D721Med (cell line): Measurements from ENCODE around the gene PRKG1.

ENCODE experiments used
- DNase-seq: peaks from one replicate; pipeline ENCODE4 v3.0.0; 2011; ENCODE audit warnings: low spot score; ENCODE audit not compliant: insufficient read length
- FAIRE-seq: peaks from 2 replicates; lab custom pipeline; 2011; peaks lifted over from hg19 to GRCh38; lab: Jason Lieb, UNC
- CTCF ChIP-seq: IDR thresholded peaks from 2 replicates; pipeline ENCODE4 v1.5.1; 2012; ENCODE audit warnings: mild to moderate bottlenecking, control low read depth; ENCODE audit not compliant: insufficient read depth; ENCODE audit errors: missing control alignments

PRKG1 gene

DNA sequence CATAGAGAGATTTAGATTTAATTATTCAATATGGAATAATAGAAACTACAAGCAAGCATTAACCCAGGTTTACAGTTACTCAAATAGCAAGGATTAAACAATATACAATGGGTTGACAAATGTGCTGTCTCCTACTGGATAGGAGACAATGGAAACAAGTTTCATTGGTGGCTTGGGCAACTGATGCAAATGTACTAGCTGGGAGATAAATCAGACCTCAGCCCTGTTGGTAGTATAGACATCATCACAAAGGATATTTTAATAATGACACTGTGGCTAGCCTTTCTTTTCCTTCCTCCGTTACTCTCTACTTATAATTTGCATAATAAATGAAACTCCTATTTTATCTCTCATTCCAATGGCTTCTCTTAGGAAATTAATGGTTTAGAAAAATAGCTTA lies 1143.2 kb downstream of the PRKG1 start:
- FAIRE-seq (no peak), DNase-seq (no peak)
- TF ChIP-seq CTCF, result no peak

DNA sequence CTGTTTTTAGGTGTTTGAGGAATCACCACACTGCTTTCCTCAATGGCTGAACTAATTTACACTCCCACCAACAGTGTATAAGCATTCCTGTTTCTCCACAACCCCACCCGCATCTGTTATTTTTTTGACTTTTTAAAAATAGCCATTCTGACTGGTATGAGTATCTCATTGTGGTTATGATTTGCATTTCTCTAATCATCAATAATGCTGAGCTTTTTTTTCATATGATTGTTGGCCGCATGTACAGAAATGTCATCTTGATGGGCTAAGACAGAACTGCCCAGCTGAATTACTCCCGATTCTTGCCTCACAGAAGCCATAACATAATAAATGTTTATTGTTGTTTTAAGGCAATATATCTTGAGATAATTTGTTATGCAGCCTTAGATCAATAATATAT lies 1146.7 kb downstream of the PRKG1 start:
- TF ChIP-seq CTCF, result no peak
- FAIRE-seq (no peak), DNase-seq (no peak)

GRCh38 chr10:52221923-52222322 lies 1147.6 kb downstream of the PRKG1 start:
- no peak for FAIRE-seq
- DNase-seq, result no peak
- no peak for TF ChIP-seq CTCF

DNA sequence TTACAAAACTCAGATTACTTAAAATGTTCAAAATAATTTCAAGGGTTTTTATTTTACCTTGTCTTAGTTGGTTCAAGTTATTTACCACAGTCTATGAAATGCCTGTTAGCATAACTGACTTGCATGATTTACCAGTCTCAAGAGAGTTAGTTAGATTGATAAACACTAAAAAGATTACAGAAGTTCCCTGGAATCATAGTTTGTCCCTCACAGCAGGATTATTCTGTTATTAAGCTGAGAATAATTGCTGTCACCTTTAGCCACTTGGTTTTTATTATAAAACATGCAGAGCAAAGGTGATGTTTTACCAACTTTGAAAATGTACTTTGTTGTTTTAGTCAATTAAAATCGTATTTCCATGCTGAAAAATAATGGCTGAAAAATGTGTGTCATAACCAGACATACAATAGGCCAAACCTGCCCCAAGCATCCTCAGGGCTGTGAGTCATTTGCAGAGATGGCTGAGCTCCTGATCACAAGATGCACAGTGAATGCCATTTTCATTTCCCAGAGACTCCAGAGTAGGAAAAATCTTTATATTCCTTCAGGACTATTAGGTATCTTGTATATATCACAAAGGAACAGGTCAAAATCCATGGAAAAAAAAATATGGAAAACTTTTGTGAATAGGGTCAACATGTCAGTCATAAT lies 1152.0 kb downstream of the PRKG1 start:
- TF ChIP-seq CTCF, result no peak
- DNase-seq, result no peak
- no peak for FAIRE-seq

GRCh38 chr10:52228556-52228955 lies 1154.3 kb downstream of the PRKG1 start:
- FAIRE-seq (no peak), DNase-seq (no peak)
- no peak for TF ChIP-seq CTCF

GRCh38 chr10:52229291-52229931 lies 1155.1 kb downstream of the PRKG1 start:
- FAIRE-seq (no peak), DNase-seq (no peak)
- no peak for TF ChIP-seq CTCF
